ENCODE data around the gene TRAF5.

DNA sequence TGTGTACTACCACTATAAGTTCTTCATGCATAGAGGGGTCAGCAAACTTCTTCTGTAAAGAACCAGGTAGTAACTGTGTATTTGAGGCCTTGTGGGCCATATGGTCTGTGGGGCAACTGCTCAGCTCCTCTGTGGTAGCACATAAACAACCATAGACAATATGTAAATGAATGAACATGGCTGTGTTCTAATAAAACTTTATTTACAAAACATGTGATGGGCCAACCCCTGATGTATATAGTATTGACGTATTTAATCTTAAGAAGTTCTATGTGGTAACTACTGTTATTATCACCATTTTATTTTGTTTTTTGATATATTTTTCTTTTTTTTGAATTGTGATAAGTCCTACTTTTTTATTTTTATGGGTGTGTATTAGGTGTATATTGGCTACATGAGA, 15.4 kb downstream of the TRAF5 start:
- TF ChIP-seq GATA2 (IDR thresholded peaks at IDR 0.05; ENCODE audit: insufficient read depth, insufficient read length, low read depth, low read length) (no peak), JUN (IDR thresholded peaks at IDR 0.05; ENCODE audit: borderline replicate concordance, insufficient read depth, insufficient read length, low read depth) (no peak), POLR2AphosphoS5 (IDR thresholded peaks at IDR 0.05; ENCODE audit: insufficient read depth, low read depth, low read length) (no peak), MYC (IDR thresholded peaks at IDR 0.05; ENCODE audit: low read depth, low read length) (no peak), FOS (IDR thresholded peaks at IDR 0.05; ENCODE audit: borderline replicate concordance, insufficient read depth, low read length) (no peak), EZH2 (IDR thresholded peaks at IDR 0.05; ENCODE audit: borderline replicate concordance, low read depth, low read length, severe bottlenecking) (no peak)
- TF ChIP-seq, protein P1, sequence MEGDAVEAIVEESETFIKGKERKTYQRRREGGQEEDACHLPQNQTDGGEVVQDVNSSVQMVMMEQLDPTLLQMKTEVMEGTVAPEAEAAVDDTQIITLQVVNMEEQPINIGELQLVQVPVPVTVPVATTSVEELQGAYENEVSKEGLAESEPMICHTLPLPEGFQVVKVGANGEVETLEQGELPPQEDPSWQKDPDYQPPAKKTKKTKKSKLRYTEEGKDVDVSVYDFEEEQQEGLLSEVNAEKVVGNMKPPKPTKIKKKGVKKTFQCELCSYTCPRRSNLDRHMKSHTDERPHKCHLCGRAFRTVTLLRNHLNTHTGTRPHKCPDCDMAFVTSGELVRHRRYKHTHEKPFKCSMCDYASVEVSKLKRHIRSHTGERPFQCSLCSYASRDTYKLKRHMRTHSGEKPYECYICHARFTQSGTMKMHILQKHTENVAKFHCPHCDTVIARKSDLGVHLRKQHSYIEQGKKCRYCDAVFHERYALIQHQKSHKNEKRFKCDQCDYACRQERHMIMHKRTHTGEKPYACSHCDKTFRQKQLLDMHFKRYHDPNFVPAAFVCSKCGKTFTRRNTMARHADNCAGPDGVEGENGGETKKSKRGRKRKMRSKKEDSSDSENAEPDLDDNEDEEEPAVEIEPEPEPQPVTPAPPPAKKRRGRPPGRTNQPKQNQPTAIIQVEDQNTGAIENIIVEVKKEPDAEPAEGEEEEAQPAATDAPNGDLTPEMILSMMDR (IDR thresholded peaks at IDR 0.05; ENCODE audit: extremely low read depth in 1 of 2, insufficient read depth in 1 of 2, low read depth in 1 of 2, low read length in 2 of 2), result no peak

Measured in endothelial cell of umbilical vein (primary cell).